Hepatocyte (in vitro differentiated cells): Measurements from ENCODE around the gene ADAMTSL1. TPM values are rescaled to one million over a fixed set of nuclear protein-coding genes. Genes with fewer than 3 reads are reported as not detected.

ENCODE experiments used
- DNase-seq: peaks from one replicate; pipeline ENCODE4 v3.0.0-alpha.2; 2016; ENCODE audit warnings: low spot score
- H2AFZ ChIP-seq: fragments of 200-600 bp; sonication (generic); 2 replicates; pipeline ENCODE4 v1.6.0; 2016; ENCODE audit warnings: antibody characterized with exemption, mild to moderate bottlenecking
- H3K27ac ChIP-seq: fragments of 200-600 bp; sonication (generic); 2 replicates; pipeline ENCODE4 v1.5.1; 2016; ENCODE audit warnings: mild to moderate bottlenecking
- H3K27me3 ChIP-seq: fragments of 200-600 bp; sonication (generic); 2 replicates; pipeline ENCODE4 v1.6.1; 2016
- H3K36me3 ChIP-seq: fragments of 200-600 bp; sonication (generic); replicated peaks from 2 replicates; pipeline ENCODE4 v1.5.1; 2016; ENCODE audit warnings: low read depth; ENCODE audit not compliant: insufficient read depth
- H3K4me1 ChIP-seq: fragments of 200-600 bp; sonication (generic); 2 replicates; pipeline ENCODE4 v1.5.1; 2016; ENCODE audit warnings: mild to moderate bottlenecking, moderate library complexity; ENCODE audit not compliant: insufficient read depth
- H3K4me2 ChIP-seq: fragments of 200-600 bp; sonication (generic); 2 replicates; pipeline ENCODE4 v1.6.0; 2016
- H3K4me3 ChIP-seq: fragments of 200-600 bp; sonication (generic); 2 replicates; pipeline ENCODE4 v1.5.1; 2016; ENCODE audit warnings: mild to moderate bottlenecking
- H3K79me2 ChIP-seq: fragments of 200-600 bp; sonication (generic); 2 replicates; pipeline ENCODE4 v1.6.0; 2017; ENCODE audit warnings: mild to moderate bottlenecking
- H3K9me2 ChIP-seq: fragments of 200-600 bp; sonication (generic); replicated peaks from 2 replicates; pipeline ENCODE4 v1.6.0; 2017; ENCODE audit warnings: mild to moderate bottlenecking; ENCODE audit not compliant: insufficient read depth
- H3K9me3 ChIP-seq: fragments of 200-600 bp; sonication (generic); 2 replicates; pipeline ENCODE4 v1.5.1; 2016; ENCODE audit warnings: low read depth, mild to moderate bottlenecking
- H4K20me1 ChIP-seq: fragments of 200-600 bp; sonication (generic); 2 replicates; pipeline ENCODE4 v1.6.0; 2016; ENCODE audit warnings: mild to moderate bottlenecking; ENCODE audit not compliant: insufficient read depth, poor library complexity, severe bottlenecking
- EZH2 ChIP-seq: fragments of 200-600 bp; sonication (generic); IDR thresholded peaks from 2 replicates; pipeline ENCODE4 v1.6.1; 2016; ENCODE audit warnings: antibody characterized with exemption, mild to moderate bottlenecking, borderline replicate concordance
- EZH2phosphoT487 ChIP-seq: fragments of 200-600 bp; sonication (generic); IDR thresholded peaks from one replicate; pipeline ENCODE4 v1.6.1; 2018; ENCODE audit warnings: antibody characterized with exemption, mild to moderate bottlenecking, low read depth, moderate library complexity; ENCODE audit not compliant: unreplicated experiment, severe bottlenecking
- WGBS: methylation state at CpG from one replicate; pipeline ENCODE4 v1.1.6; 2016; ENCODE audit warnings: low lambda C conversion rate; ENCODE audit errors: missing lambda C conversion rate; 5-methylcytosine and 5-hydroxymethylcytosine counted together
- polyA plus RNA-seq: library from polyadenylated mRNA; unstranded; fragments of >200 nt; fragmentation: Nextera tagmentation; extraction: Ambion mirVana; gene quantifications from 2 replicates; pipeline ENCODE4 v1.2.1, GENCODE V29; 2016
- total RNA-seq: library from RNA; depleted of rRNA; stranded (reverse); fragments of >200 nt; gene quantifications from 2 replicates; pipeline ENCODE4 v1.2.3, GENCODE V29; 2014
- TF ChIP-seq, protein P1 (sequence below): fragments of 200-600 bp; sonication (generic); IDR thresholded peaks from 2 replicates; pipeline ENCODE4 v1.5.1; 2016; ENCODE audit warnings: antibody characterized with exemption, mild to moderate bottlenecking; ENCODE audit not compliant: poor library complexity

ADAMTSL1 gene
- total and polyA plus RNA-seq, 2 experiments from 2014 or later = 7.2 to 24.0 TPM

DNA sequence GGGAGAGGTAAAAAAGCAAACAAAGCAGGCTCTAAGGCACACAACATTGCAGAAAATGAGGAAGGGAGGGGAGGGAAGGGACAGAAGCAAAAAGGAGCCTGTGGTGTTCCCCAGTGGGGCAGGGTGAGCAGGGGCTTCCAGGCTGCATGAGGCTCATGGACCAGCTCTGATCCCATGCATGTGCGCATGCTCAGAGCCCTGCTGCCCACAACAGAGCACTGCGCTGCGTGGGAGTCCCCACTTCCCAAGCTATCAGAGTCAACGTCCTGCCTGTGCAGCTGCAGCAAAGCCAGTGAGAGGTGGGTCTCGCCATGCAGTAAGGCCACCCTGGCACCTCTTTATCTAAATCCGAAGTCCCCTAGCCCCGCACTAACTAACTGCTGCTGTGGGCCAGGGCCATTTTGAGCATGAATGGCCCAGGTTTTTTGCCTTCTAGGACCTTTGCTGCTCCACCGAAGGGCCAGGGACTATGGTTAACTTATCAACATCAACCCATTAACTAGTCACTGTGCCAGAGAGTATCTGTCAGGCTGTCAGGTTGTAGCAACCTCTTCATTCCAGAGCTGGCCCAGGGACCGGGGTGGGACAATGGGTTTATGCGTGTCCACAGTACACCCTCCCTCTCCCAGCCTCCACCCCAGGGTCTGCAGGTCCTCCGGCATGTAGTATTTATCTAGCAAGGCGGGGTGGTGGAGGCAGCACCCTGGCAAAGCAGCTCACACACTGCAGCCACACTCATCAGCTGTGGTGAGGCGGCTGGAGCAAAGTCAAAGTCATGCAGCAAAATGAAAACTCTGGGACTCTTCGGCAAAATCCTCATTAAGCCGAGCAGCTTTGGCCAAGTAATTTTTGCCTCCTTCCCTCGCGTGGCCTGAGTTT lies 435.4 kb downstream of the ADAMTSL1 start:
- Histone ChIP-seq H4K20me1 (no peaks in the 10 kb centered on the region), H2AFZ (no peak overlapping the region), H3K4me2 (no peak overlapping the region), H3K4me1 (peaks cover 20% of the 10 kb centered on the region), H3K9me2 (no peaks in the 10 kb centered on the region), H3K27ac (no peak overlapping the region), H3K9me3 (no peaks in the 10 kb centered on the region), H3K79me2 (no peaks in the 10 kb centered on the region), H3K27me3 (no peaks in the 10 kb centered on the region), H3K36me3 (no peaks in the 10 kb centered on the region), H3K4me3 (no peak overlapping the region)
- no peak for TF ChIP-seq EZH2phosphoT487
- TF ChIP-seq EZH2 = no peak
- TF ChIP-seq, protein P1, sequence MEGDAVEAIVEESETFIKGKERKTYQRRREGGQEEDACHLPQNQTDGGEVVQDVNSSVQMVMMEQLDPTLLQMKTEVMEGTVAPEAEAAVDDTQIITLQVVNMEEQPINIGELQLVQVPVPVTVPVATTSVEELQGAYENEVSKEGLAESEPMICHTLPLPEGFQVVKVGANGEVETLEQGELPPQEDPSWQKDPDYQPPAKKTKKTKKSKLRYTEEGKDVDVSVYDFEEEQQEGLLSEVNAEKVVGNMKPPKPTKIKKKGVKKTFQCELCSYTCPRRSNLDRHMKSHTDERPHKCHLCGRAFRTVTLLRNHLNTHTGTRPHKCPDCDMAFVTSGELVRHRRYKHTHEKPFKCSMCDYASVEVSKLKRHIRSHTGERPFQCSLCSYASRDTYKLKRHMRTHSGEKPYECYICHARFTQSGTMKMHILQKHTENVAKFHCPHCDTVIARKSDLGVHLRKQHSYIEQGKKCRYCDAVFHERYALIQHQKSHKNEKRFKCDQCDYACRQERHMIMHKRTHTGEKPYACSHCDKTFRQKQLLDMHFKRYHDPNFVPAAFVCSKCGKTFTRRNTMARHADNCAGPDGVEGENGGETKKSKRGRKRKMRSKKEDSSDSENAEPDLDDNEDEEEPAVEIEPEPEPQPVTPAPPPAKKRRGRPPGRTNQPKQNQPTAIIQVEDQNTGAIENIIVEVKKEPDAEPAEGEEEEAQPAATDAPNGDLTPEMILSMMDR = no peak
- no peak for DNase-seq
- 85% methylated on average over 17 of the region's 17 CpGs for WGBS

DNA sequence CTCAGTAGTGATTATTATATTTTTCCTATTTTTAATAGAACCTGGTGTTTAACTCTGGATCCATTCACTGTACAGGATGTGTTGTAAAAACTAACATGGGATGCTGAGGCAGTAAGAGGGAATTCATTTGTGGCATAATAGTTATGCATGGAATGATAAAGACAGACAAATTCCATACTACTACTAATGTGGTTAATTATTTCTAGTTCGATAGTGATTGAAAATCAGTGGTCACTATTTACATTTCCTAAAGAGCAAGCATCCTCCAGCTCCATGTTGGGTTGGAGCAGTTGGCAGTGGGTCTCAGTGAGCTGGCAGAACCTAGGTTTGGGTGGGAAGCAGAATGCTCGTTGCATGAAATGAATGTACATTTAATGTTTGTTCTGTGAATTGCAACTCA lies 436.5 kb downstream of the ADAMTSL1 start:
- Histone ChIP-seq H2AFZ (no peak overlapping the region), H3K4me3 (no peak overlapping the region), H3K4me2 (peak overlapping the region; percentile 10), H3K36me3 (no peaks in the 10 kb centered on the region), H4K20me1 (no peaks in the 10 kb centered on the region), H3K9me3 (no peaks in the 10 kb centered on the region), H3K4me1 (peaks cover 20% of the 10 kb centered on the region), H3K27me3 (no peaks in the 10 kb centered on the region), H3K79me2 (no peaks in the 10 kb centered on the region), H3K9me2 (no peaks in the 10 kb centered on the region), H3K27ac (peak overlapping the region; percentile 25)
- no peak for TF ChIP-seq EZH2phosphoT487
- TF ChIP-seq, protein P1 = no peak
- TF ChIP-seq EZH2 = no peak
- 53% methylated on average over 2 of the region's 2 CpGs for WGBS
- no peak for DNase-seq

DNA sequence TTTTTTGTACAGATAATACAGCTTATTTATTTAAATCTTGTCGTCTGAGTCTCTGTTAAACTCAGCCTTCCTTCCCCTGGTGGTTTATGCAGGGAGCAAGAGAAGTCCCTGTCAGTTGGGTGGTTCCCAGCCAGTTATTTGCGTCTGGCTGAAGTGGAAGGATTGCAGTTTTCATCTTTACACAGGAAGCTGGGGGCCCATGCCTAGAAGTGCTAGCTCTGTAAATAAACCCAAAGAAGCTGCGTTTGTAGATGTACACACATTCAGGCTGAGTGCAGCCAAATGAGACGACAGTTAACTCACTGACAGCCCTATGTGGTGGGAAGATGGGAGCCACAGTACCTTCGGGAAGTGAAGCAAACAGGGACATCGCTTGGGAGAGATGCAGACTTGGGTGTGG lies 437.0 kb downstream of the ADAMTSL1 start:
- Histone ChIP-seq H3K9me3 (no peaks in the 10 kb centered on the region), H3K4me2 (peak overlapping the region; percentile 10), H3K27ac (peak overlapping the region; percentile 25), H2AFZ (no peak overlapping the region), H3K36me3 (no peaks in the 10 kb centered on the region), H3K9me2 (no peaks in the 10 kb centered on the region), H3K4me1 (peaks cover 20% of the 10 kb centered on the region), H3K79me2 (no peaks in the 10 kb centered on the region), H3K27me3 (no peaks in the 10 kb centered on the region), H4K20me1 (no peaks in the 10 kb centered on the region), H3K4me3 (no peak overlapping the region)
- WGBS = 36% methylated on average over 6 of the region's 6 CpGs
- TF ChIP-seq EZH2 (no peak), EZH2phosphoT487 (no peak)
- TF ChIP-seq, protein P1 = no peak
- DNase-seq = peak; percentile 45
